ENCODE results near the gene CFAP69. TPM values are rescaled to one million over a fixed set of nuclear protein-coding genes. Genes with fewer than 3 reads are reported as not detected.

Gene CFAP69
- total RNA-seq, 1 experiment from 2014 or later, result 3.4 TPM

DNA sequence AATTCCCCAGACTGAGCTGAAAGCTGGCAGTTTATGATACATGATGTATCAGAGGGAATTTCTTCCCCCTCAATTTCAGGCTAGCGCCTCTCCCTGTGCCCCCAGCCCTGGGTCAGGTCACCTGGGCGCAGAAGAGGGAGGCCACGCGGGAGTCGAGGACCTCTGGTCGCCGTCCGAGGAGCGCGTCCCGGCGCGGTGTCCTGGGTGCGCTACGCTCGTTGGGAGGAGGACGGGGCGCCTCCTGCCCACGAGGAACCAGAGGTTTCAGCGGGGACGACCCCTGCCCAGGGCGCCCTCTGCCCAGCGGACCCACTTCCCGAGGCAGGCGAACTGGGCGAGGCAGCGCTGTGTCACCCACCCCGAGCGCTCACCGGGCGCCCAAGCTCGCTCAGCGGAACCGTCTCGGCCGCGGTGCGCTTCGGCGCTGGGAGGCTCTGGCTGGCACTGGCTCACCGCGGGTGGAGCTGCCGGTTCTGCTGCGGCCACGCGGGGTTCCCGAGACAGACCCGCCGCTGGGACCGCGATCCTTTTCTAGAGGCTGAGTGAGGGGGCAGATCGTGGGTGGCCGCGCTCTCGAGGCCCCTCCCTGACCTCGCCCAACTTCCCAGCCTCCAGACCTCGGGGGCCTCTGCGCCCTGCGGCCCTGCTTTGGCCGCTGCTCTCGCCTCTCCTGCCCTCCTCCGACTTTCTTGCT, 76.0 kb downstream of the CFAP69 start, which contains the start of gene FAM237B (continued):
- TF ChIP-seq ZNF532 (CRISPR knock-in tag; IDR thresholded peaks at IDR 0.05; ENCODE audit: borderline replicate concordance) (no peak), ZNF416 (CRISPR knock-in tag; IDR thresholded peaks at IDR 0.05) (no peak), HMGXB4 (CRISPR knock-in tag; IDR thresholded peaks at IDR 0.05) (peak; percentile 65; the same call in 1 of the 2 replicates), ZNF121 (CRISPR knock-in tag; IDR thresholded peaks at IDR 0.05) (no peak), ZNF423 (CRISPR knock-in tag; IDR thresholded peaks at IDR 0.05) (peak; percentile 43; the same call in 1 of the 2 replicates), MXD4 (CRISPR knock-in tag; IDR thresholded peaks at IDR 0.05; ENCODE audit: borderline replicate concordance) (no peak), GTF2I (CRISPR knock-in tag; conservative IDR thresholded peaks at IDR 0.05) (no peak), KAT7 (CRISPR knock-in tag; IDR thresholded peaks at IDR 0.05; ENCODE audit: borderline replicate concordance) (no peak), ZNF671 (CRISPR knock-in tag; IDR thresholded peaks at IDR 0.05) (no peak), SOX15 (CRISPR knock-in tag; IDR thresholded peaks at IDR 0.05) (no peak), ATF3 (CRISPR knock-in tag; conservative IDR thresholded peaks at IDR 0.05) (no peak), EMX1 (CRISPR knock-in tag; IDR thresholded peaks at IDR 0.05) (no peak), ESRRA (CRISPR knock-in tag; IDR thresholded peaks at IDR 0.05; ENCODE audit: borderline replicate concordance) (no peak), OVOL2 (CRISPR knock-in tag; IDR thresholded peaks at IDR 0.05; ENCODE audit: borderline replicate concordance) (no peak), TCF7 (CRISPR knock-in tag; IDR thresholded peaks at IDR 0.05; ENCODE audit: low read depth) (no peak), ATF1 (CRISPR knock-in tag; IDR thresholded peaks at IDR 0.05) (0 out of 2 replicates have a peak, but pooled peaks have one; percentile 50), SMAD3 (CRISPR knock-in tag; IDR thresholded peaks at IDR 0.05; ENCODE audit: borderline replicate concordance) (no peak), PRRX2 (CRISPR knock-in tag; IDR thresholded peaks at IDR 0.05) (no peak), ATF2 (CRISPR knock-in tag; IDR thresholded peaks at IDR 0.05; ENCODE audit: borderline replicate concordance, low read depth) (no peak), TP53 (CRISPR knock-in tag; IDR thresholded peaks at IDR 0.05) (no peak)
- TF ChIP-seq, protein P1, sequence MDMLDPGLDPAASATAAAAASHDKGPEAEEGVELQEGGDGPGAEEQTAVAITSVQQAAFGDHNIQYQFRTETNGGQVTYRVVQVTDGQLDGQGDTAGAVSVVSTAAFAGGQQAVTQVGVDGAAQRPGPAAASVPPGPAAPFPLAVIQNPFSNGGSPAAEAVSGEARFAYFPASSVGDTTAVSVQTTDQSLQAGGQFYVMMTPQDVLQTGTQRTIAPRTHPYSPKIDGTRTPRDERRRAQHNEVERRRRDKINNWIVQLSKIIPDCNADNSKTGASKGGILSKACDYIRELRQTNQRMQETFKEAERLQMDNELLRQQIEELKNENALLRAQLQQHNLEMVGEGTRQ (CRISPR knock-in tag; IDR thresholded peaks at IDR 0.05), result no peak

Measured in WTC11 (cell line).